DLD1 (cell line): ENCODE data around the gene ZEB2.

ENCODE experiments used
- in situ Hi-C: cut with HindIII; loops from 2 replicates; pipeline ENCODE4 v1.10.0; 2017; ENCODE audit warnings: low sequenced_read_pairs

Gene ZEB2

GRCh38 chr2:144454466-144455287 lies 65.2 kb downstream of the ZEB2 start:
- in situ Hi-C loops = no loop called here

- in situ Hi-C loops = no loop called here
These were observed 66.3 kb downstream of the ZEB2 start for GRCh38 chr2:144453486-144454158.

GRCh38 chr2:144452989-144453336 lies 67.0 kb downstream of the ZEB2 start:
- in situ Hi-C loops = no loop called here

- in situ Hi-C loops = no loop called here
These were observed 67.5 kb downstream of the ZEB2 start for GRCh38 chr2:144452169-144452988.

- in situ Hi-C loops = no loop called here
These were observed 68.5 kb downstream of the ZEB2 start for GRCh38 chr2:144451443-144451842.

GRCh38 chr2:144449028-144449406 lies 70.9 kb downstream of the ZEB2 start:
- in situ Hi-C loops = no loop called here

- in situ Hi-C loops = no loop called here
These were observed 71.4 kb downstream of the ZEB2 start for GRCh38 chr2:144448389-144449027.

GRCh38 chr2:144447535-144447934 lies 72.4 kb downstream of the ZEB2 start:
- in situ Hi-C loops = no loop called here

- in situ Hi-C loops = no loop called here
These were observed 73.8 kb downstream of the ZEB2 start for GRCh38 chr2:144446136-144446535.

GRCh38 chr2:144445196-144445595 lies 74.7 kb downstream of the ZEB2 start:
- in situ Hi-C loops = no loop called here

- in situ Hi-C loops = no loop called here
These were observed 75.8 kb downstream of the ZEB2 start for GRCh38 chr2:144443837-144444817.

- in situ Hi-C loops = no loop called here
These were observed 78.2 kb downstream of the ZEB2 start for GRCh38 chr2:144441711-144442141.

GRCh38 chr2:144439993-144440392 lies 79.9 kb downstream of the ZEB2 start:
- in situ Hi-C loops = no loop called here

GRCh38 chr2:144438801-144439631 lies 80.9 kb downstream of the ZEB2 start:
- in situ Hi-C loops = no loop called here

GRCh38 chr2:144437636-144438035 lies 82.3 kb downstream of the ZEB2 start:
- in situ Hi-C loops = no loop called here

- in situ Hi-C loops = no loop called here
These were observed 85.3 kb downstream of the ZEB2 start for GRCh38 chr2:144434425-144435222.

GRCh38 chr2:144432921-144433320 lies 87.0 kb downstream of the ZEB2 start:
- in situ Hi-C loops = no loop called here

- in situ Hi-C loops = no loop called here
These were observed 87.9 kb downstream of the ZEB2 start for GRCh38 chr2:144431998-144432397.
